ENCODE measurements around the gene MAEA. TPM values are rescaled to one million over a fixed set of nuclear protein-coding genes. Genes with fewer than 3 reads are reported as not detected.

MAEA gene
- total and polyA plus RNA-seq, 7 donors = 26.7 to 41.6 (median 38.1) TPM

DNA sequence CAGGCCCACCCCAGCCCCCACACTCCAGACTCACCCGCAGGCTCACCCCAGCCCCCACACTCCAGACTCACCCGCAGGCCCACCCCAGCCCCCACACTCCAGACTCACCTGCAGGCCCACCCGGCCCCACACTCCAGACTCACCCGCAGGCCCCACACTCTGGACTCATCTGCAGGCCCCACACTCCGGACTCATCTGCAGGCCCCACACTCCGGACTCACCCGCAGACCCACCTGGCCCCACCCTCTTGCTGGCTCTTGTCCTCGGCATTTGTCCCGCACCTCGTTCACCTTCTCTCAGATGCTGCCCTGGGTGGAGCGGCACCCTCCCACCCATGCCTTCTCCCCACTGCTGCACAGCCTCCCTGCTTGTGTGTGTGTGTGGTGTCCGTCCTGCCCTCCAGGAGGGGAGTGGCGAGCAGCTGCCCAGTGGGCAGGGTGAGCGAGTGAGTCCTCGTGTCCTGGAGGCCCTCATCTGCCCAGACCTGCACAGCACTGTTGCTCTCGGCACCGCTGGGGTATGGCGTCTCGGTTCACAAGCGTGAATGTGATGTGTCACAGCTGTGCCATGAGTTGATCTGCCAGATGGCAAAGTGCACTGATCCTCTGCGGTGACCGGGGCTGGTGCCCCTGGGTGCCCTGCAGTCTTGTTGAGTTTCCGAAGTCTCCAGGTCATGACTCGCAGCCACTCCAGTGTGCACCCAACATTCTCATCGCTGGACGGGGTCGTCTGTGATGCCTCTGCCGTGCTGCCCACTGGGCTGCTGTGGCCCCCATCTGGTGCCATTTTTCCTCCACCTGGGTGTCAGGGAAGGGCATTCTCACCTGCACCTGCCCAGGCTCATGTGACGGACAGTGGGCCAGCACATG lies 27.7 kb downstream of the MAEA start:
- no peaks in the 10 kb centered on the region for H3K27me3 ChIP-seq (ENCODE audit: insufficient read depth in 3 of 3, low read length in 2 of 3)
- TF ChIP-seq, protein P1, sequence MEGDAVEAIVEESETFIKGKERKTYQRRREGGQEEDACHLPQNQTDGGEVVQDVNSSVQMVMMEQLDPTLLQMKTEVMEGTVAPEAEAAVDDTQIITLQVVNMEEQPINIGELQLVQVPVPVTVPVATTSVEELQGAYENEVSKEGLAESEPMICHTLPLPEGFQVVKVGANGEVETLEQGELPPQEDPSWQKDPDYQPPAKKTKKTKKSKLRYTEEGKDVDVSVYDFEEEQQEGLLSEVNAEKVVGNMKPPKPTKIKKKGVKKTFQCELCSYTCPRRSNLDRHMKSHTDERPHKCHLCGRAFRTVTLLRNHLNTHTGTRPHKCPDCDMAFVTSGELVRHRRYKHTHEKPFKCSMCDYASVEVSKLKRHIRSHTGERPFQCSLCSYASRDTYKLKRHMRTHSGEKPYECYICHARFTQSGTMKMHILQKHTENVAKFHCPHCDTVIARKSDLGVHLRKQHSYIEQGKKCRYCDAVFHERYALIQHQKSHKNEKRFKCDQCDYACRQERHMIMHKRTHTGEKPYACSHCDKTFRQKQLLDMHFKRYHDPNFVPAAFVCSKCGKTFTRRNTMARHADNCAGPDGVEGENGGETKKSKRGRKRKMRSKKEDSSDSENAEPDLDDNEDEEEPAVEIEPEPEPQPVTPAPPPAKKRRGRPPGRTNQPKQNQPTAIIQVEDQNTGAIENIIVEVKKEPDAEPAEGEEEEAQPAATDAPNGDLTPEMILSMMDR (IDR thresholded peaks at IDR 0.05) = no peak
- peaks cover 9 to 71% of the 10 kb centered on the region in 2 donors for H3K36me3 ChIP-seq (ENCODE audit: insufficient read depth in 1 of 2, low read depth in 1 of 2)
- H3K27ac ChIP-seq = no peak overlapping the region
- no peak overlapping the region for H3K4me3 ChIP-seq
- intact Hi-C loops (cut with DNase I) = no loop called here
- WGBS, 3 donors = 81 to 85% (median 82%) methylated on average over 29 of the region's 29 CpGs
- DNase-seq (peak in 1 of 2 donors; percentile 12), ATAC-seq (no peak)
- no peaks in the 10 kb centered on the region for H3K9me3 ChIP-seq
- peaks cover 5% of the 10 kb centered on the region for H3K4me1 ChIP-seq

DNA sequence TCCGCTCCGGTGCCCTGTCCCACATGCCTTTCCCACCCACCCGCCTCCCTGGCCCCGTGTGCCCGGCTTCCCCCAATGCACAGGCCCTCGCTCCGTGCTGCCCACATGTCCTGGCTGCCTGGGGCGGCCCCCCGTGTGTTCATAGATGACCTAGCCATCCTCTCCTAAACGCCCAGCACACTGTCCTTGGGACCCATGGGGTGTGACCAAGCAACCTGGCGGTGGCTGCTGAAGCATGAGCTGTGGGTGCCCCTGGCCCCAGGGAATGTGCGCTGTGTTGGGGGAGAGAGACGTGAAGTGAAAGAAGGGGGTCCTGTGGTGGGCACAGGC lies 28.3 kb downstream of the MAEA start:
- intact Hi-C loops (cut with DNase I) = no loop called here
- TF ChIP-seq, protein P1 (IDR thresholded peaks at IDR 0.05) = no peak
- peaks cover 5% of the 10 kb centered on the region for H3K4me1 ChIP-seq
- DNase-seq (peak in 1 of 2 donors; percentile 9), ATAC-seq (peak in 1 of 4 donors; percentile 14)
- H3K9me3 ChIP-seq = no peaks in the 10 kb centered on the region
- WGBS, 3 donors = 94 to 96% (median 95%) methylated on average over 12 to 13 of the region's 13 CpGs
- H3K27ac ChIP-seq = no peak overlapping the region
- peaks cover 7 to 69% of the 10 kb centered on the region in 2 donors for H3K36me3 ChIP-seq (ENCODE audit: insufficient read depth in 1 of 2, low read depth in 1 of 2)
- H3K4me3 ChIP-seq = no peak overlapping the region
- H3K27me3 ChIP-seq (ENCODE audit: insufficient read depth in 3 of 3, low read length in 2 of 3) = no peaks in the 10 kb centered on the region

DNA sequence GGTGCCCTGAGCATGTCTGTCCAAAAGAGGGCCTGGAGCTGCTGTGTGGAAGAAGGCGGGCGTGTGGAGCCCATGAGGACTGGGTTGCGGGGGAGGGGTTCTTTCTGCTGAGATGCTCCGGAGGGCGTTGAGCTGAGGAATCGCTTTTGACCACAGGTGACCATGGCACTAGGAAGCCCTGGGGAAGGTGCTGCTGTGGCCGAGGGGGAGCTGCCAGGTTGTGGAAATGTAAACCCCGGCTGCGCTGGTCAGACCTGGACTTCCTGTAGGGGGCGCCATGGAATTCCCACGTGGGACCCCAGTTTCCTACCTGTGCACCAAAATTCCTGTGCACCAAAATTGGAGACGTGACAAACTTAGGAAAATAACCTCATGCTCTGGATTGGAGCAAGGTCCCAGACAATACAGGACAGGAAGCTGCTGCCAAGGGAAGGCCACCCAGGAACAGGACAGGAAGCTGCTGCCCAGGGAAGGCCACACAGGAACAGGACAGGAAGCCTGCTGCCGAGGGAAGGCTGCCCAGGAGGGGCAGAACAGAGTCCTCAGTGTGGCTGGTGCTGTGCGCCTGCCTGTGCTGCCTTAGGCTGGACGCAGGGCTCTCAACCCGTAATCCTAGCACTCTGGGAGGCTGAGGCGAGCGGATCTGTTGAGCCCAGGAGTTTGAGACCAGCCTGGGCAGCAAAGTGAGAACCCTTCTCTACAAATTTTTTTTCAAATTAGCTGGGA lies 29.0 kb downstream of the MAEA start:
- TF ChIP-seq, protein P1 (IDR thresholded peaks at IDR 0.05) = no peak
- Histone ChIP-seq H3K4me1 (peaks cover 5% of the 10 kb centered on the region), H3K9me3 (no peaks in the 10 kb centered on the region), H3K27me3 (ENCODE audit: insufficient read depth in 3 of 3, low read length in 2 of 3) (no peaks in the 10 kb centered on the region), H3K27ac (no peak overlapping the region), H3K36me3 (ENCODE audit: insufficient read depth in 1 of 2, low read depth in 1 of 2) (peaks cover 6 to 68% of the 10 kb centered on the region in 2 donors), H3K4me3 (no peak overlapping the region)
- WGBS, 3 donors = 86 to 92% (median 89%) methylated on average over 18 of the region's 18 CpGs
- peak; percentile 7 to 27 for DNase-seq
- no peak for ATAC-seq
- intact Hi-C loops (cut with DNase I) = no loop called here

DNA sequence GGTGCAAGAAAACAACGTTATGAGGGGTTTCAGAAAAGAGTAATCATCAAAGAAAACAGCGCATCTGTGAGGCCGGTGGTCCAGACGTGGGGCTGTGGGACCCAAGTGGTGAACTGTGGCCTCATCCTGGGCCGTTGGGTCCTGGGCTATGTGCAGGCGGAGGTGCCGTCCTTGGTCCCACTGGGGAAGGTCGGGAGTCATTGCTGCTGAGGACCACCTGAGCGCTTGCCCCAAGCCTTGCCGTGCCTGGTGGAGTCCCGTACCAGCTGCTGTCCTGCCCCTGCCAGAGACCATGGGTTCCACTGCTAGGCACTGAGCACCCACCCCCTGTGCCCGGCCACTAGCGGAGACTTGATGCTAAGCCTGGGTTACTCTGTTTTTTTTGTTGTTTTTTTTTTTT lies 31.8 kb downstream of the MAEA start:
- ATAC-seq (no peak), DNase-seq (peak; percentile 7 to 49)
- Histone ChIP-seq H3K27ac (no peak overlapping the region), H3K4me1 (peaks cover 5% of the 10 kb centered on the region), H3K36me3 (ENCODE audit: insufficient read depth in 1 of 2, low read depth in 1 of 2) (peaks cover 2 to 60% of the 10 kb centered on the region in 2 donors), H3K4me3 (no peak overlapping the region), H3K27me3 (ENCODE audit: insufficient read depth in 3 of 3, low read length in 2 of 3) (no peaks in the 10 kb centered on the region), H3K9me3 (no peaks in the 10 kb centered on the region)
- intact Hi-C loops (cut with DNase I) = no loop called here
- TF ChIP-seq, protein P1 (IDR thresholded peaks at IDR 0.05) = no peak
- 85 to 89% (median 88%) methylated on average over 13 of the region's 13 CpGs for WGBS, 3 donors

Data from psoas muscle (tissue), 8 donors.